SK-N-SH treated with all-trans-retinoic acid at 6 μM for 48 hours (cell line): ENCODE results near the gene JAML.
"Not testable (repeated sequence)": the region's sequence is repeated elsewhere in the genome, so short reads cannot be mapped to it uniquely, and the experiment has no call there.

ENCODE experiments used
- ATAC-seq: fragments of 200-7000 bp; cut with Tn5 transposase; 3 replicates; pipeline ENCODE4 v1.9.1; 2020; ENCODE audit warnings: mild to moderate bottlenecking, moderate library complexity
- ARNTL ChIP-seq: fragments of 450-650 bp; formaldehyde crosslinking; IDR thresholded peaks from 2 replicates; pipeline ENCODE4 v1.5.0; 2020; ENCODE audit warnings: low read depth, mild to moderate bottlenecking, moderate library complexity, borderline replicate concordance
- CSDC2 ChIP-seq: fragments of 250-450 bp; sonication (Bioruptor Pico); IDR thresholded peaks from 2 replicates; pipeline ENCODE4 v1.5.0; 2020; ENCODE audit warnings: mild to moderate bottlenecking, moderate library complexity
- GLIS3 ChIP-seq: fragments of 250-450 bp; sonication (Bioruptor Pico); IDR thresholded peaks from 2 replicates; pipeline ENCODE4 v1.5.0; 2020; ENCODE audit warnings: mild to moderate bottlenecking, moderate library complexity
- ISL1 ChIP-seq: fragments of 250-450 bp; sonication (Bioruptor Pico); IDR thresholded peaks from 2 replicates; pipeline ENCODE4 v2.1.2; 2022; ENCODE audit warnings: mild to moderate bottlenecking, moderate library complexity
- OSR1 ChIP-seq: fragments of 250-450 bp; sonication (Bioruptor Pico); IDR thresholded peaks from 2 replicates; pipeline ENCODE4 v1.8.0; 2022; ENCODE audit warnings: moderate library complexity, mild to moderate bottlenecking, inconsistent platforms
- TCF4 ChIP-seq: fragments of 250-450 bp; sonication (Bioruptor Pico); IDR thresholded peaks from 2 replicates; pipeline ENCODE4 v1.8.0; 2021; ENCODE audit warnings: mild to moderate bottlenecking, moderate library complexity, borderline replicate concordance
- ZC3H10 ChIP-seq: fragments of 250-450 bp; sonication (Bioruptor Pico); IDR thresholded peaks from 2 replicates; pipeline ENCODE4 v1.5.1; 2021; ENCODE audit warnings: mild to moderate bottlenecking, moderate library complexity
- ZFP3 ChIP-seq: fragments of 250-450 bp; sonication (Bioruptor Pico); IDR thresholded peaks from 2 replicates; pipeline ENCODE4 v1.5.0; 2020; ENCODE audit warnings: mild to moderate bottlenecking, moderate library complexity
- ZNF8 ChIP-seq: fragments of 450-650 bp; formaldehyde crosslinking; IDR thresholded peaks from 2 replicates; pipeline ENCODE4 v1.5.0; 2020; ENCODE audit warnings: mild to moderate bottlenecking, moderate library complexity
- TF ChIP-seq, protein P1 (sequence below): fragments of 250-450 bp; sonication (Bioruptor Pico); IDR thresholded peaks from 2 replicates; pipeline ENCODE4 v1.5.1; 2020; ENCODE audit warnings: low read depth, mild to moderate bottlenecking, moderate library complexity
- TF ChIP-seq, protein P2 (sequence below): fragments of 250-450 bp; sonication (Bioruptor Pico); IDR thresholded peaks from 2 replicates; pipeline ENCODE4 v1.8.0; 2021; ENCODE audit warnings: low read depth, mild to moderate bottlenecking, moderate library complexity, borderline replicate concordance
- TF ChIP-seq, protein P3 (sequence below): fragments of 250-450 bp; sonication (Bioruptor Pico); IDR thresholded peaks from 2 replicates; pipeline ENCODE4 v1.5.0; 2020; ENCODE audit warnings: mild to moderate bottlenecking, moderate library complexity
- TF ChIP-seq, protein P4 (sequence below): fragments of 250-450 bp; sonication (Bioruptor Pico); IDR thresholded peaks from 2 replicates; pipeline ENCODE4 v1.5.1; 2021; ENCODE audit warnings: mild to moderate bottlenecking, moderate library complexity
- TF ChIP-seq, protein P5 (sequence below): fragments of 250-450 bp; sonication (Bioruptor Pico); IDR thresholded peaks from 2 replicates; pipeline ENCODE4 v1.8.0; 2020; ENCODE audit warnings: mild to moderate bottlenecking, moderate library complexity, borderline replicate concordance

The JAML gene

DNA sequence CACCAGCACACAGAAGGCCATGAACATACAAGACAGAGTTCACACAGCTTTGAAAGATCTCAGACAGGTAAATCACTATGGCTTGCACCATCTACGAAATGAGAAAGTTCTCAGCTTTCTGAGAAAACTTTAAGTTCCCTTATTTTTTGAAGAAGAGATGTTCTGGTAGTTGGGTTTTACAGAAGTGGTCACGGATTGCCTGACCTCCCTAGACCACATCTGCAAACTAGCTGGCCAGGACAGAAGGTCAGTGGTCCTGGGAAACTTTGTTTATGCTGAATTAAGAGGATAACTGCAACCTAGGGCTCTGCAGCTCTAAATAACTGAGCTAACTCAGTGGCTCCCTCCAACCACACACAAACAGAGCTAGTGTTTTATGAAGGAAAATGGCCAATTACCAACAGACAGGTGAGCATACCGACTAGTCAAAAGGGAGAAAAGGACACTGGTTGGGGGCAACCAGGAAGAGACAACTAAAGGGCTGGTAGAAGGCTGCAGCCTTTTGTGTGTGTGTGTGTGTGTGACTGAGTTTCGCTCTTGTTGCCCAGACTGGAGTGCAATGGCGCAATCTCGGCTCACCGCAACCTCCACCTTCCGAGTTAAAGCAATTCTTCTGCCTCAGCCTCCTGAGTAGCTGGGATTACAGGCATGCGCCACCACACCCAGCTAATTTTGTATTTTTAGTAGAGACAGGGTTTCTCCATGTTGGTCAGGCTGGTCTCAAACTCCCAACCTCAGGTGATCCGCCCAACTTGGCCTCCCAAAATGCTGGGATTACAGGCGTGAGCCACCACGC, 39.8 kb downstream of the JAML start (continued):
- TF ChIP-seq ISL1 (CRISPR knock-in tag) (no peak), TCF4 (CRISPR knock-in tag) (no peak), CSDC2 (CRISPR knock-in tag) (no peak), ZC3H10 (CRISPR knock-in tag) (no peak)

DNA sequence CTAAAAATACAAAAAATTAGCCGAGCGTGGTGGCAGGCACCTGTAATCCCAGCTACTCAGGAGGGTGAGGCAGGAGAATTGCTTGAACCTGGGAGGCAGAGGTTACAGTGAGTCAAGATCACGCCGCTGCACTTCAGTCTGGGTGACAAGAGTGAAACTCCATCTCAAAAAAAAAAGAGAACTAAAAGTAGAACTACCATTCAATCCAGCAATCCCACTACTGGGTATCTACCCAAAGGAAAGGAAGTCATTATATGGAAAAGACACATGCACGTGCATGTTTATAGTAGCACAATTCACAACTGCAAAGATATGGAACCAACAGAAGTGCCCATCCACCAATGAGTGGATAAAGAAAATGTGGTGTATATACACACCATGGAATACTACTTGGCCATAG, 41.1 kb downstream of the JAML start:
- not testable (repeated sequence) for ATAC-seq

DNA sequence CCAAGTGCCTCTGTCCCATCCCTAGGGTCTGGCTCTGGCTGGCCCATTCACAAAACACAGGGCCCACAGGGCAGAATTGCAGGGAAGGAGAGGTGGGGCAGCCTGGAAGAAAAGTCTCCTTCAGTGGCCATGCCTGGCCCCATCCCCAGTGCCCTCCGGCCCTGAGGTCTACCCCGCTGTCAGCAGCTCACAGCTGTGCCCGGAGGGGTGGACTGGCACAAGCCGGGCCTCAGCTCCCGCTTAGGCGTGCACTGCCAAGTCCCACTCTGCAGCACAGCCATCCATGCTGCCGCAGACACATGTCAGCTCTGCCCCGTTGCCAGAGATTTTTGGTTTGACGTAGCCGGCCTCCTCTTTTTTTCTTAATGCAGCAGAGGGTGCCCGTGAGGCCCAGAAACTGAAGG, 44.5 kb downstream of the JAML start:
- ATAC-seq: peak; percentile 79
- TF ChIP-seq, protein P1, sequence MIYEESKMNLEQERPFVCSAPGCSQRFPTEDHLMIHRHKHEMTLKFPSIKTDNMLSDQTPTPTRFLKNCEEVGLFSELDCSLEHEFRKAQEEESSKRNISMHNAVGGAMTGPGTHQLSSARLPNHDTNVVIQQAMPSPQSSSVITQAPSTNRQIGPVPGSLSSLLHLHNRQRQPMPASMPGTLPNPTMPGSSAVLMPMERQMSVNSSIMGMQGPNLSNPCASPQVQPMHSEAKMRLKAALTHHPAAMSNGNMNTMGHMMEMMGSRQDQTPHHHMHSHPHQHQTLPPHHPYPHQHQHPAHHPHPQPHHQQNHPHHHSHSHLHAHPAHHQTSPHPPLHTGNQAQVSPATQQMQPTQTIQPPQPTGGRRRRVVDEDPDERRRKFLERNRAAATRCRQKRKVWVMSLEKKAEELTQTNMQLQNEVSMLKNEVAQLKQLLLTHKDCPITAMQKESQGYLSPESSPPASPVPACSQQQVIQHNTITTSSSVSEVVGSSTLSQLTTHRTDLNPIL: no peak
- TF ChIP-seq, protein P2, sequence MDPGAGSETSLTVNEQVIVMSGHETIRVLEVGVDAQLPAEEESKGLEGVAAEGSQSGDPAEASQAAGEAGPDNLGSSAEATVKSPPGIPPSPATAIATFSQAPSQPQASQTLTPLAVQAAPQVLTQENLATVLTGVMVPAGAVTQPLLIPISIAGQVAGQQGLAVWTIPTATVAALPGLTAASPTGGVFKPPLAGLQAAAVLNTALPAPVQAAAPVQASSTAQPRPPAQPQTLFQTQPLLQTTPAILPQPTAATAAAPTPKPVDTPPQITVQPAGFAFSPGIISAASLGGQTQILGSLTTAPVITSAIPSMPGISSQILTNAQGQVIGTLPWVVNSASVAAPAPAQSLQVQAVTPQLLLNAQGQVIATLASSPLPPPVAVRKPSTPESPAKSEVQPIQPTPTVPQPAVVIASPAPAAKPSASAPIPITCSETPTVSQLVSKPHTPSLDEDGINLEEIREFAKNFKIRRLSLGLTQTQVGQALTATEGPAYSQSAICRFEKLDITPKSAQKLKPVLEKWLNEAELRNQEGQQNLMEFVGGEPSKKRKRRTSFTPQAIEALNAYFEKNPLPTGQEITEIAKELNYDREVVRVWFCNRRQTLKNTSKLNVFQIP (CRISPR knock-in tag): no peak
- TF ChIP-seq ZNF8 (CRISPR knock-in tag): no peak
- no peak for TF ChIP-seq OSR1 (CRISPR knock-in tag)
- TF ChIP-seq, protein P3, sequence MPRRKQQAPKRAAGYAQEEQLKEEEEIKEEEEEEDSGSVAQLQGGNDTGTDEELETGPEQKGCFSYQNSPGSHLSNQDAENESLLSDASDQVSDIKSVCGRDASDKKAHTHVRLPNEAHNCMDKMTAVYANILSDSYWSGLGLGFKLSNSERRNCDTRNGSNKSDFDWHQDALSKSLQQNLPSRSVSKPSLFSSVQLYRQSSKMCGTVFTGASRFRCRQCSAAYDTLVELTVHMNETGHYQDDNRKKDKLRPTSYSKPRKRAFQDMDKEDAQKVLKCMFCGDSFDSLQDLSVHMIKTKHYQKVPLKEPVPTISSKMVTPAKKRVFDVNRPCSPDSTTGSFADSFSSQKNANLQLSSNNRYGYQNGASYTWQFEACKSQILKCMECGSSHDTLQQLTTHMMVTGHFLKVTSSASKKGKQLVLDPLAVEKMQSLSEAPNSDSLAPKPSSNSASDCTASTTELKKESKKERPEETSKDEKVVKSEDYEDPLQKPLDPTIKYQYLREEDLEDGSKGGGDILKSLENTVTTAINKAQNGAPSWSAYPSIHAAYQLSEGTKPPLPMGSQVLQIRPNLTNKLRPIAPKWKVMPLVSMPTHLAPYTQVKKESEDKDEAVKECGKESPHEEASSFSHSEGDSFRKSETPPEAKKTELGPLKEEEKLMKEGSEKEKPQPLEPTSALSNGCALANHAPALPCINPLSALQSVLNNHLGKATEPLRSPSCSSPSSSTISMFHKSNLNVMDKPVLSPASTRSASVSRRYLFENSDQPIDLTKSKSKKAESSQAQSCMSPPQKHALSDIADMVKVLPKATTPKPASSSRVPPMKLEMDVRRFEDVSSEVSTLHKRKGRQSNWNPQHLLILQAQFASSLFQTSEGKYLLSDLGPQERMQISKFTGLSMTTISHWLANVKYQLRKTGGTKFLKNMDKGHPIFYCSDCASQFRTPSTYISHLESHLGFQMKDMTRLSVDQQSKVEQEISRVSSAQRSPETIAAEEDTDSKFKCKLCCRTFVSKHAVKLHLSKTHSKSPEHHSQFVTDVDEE (CRISPR knock-in tag): no peak
- TF ChIP-seq ZFP3 (CRISPR knock-in tag): no peak
- TF ChIP-seq, protein P4, sequence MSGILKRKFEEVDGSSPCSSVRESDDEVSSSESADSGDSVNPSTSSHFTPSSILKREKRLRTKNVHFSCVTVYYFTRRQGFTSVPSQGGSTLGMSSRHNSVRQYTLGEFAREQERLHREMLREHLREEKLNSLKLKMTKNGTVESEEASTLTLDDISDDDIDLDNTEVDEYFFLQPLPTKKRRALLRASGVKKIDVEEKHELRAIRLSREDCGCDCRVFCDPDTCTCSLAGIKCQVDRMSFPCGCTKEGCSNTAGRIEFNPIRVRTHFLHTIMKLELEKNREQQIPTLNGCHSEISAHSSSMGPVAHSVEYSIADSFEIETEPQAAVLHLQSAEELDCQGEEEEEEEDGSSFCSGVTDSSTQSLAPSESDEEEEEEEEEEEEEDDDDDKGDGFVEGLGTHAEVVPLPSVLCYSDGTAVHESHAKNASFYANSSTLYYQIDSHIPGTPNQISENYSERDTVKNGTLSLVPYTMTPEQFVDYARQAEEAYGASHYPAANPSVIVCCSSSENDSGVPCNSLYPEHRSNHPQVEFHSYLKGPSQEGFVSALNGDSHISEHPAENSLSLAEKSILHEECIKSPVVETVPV: no peak
- TF ChIP-seq, protein P5, sequence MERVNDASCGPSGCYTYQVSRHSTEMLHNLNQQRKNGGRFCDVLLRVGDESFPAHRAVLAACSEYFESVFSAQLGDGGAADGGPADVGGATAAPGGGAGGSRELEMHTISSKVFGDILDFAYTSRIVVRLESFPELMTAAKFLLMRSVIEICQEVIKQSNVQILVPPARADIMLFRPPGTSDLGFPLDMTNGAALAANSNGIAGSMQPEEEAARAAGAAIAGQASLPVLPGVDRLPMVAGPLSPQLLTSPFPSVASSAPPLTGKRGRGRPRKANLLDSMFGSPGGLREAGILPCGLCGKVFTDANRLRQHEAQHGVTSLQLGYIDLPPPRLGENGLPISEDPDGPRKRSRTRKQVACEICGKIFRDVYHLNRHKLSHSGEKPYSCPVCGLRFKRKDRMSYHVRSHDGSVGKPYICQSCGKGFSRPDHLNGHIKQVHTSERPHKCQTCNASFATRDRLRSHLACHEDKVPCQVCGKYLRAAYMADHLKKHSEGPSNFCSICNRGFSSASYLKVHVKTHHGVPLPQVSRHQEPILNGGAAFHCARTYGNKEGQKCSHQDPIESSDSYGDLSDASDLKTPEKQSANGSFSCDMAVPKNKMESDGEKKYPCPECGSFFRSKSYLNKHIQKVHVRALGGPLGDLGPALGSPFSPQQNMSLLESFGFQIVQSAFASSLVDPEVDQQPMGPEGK (CRISPR knock-in tag): no peak
- TF ChIP-seq GLIS3 (CRISPR knock-in tag): no peak
- no peak for TF ChIP-seq ARNTL (CRISPR knock-in tag)

DNA sequence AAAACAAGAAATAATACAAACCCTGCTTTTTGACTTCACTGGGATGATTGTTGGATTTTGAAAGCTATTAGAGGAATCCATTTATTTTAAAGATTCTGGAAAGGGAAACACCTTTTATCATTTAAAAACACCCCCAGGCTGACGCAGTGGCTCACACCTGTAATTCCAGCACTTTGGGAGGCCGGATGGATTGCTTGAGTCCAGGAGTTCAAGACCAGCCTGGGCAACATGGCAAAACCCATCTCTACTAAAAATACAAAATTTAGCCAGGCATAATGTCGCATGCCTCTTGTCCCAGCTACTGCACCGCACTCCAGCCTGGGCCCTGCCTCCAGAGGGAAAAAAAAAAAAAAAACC, 48.1 kb downstream of the JAML start:
- TF ChIP-seq ARNTL (CRISPR knock-in tag): no peak
- TF ChIP-seq, protein P5 (CRISPR knock-in tag): no peak
- no peak for ATAC-seq
